Uterus (tissue), 4 donors: ENCODE results near the gene BTF3L4. TPM values are rescaled to one million over a fixed set of nuclear protein-coding genes. Genes with fewer than 3 reads are reported as not detected.
A peak's percentile ranks its signal among the peaks of the same experiment; 100 is the strongest.
"Not testable (repeated sequence)": the region's sequence is repeated elsewhere in the genome, so short reads cannot be mapped to it uniquely, and the experiment has no call there.

Experiments used
- DNase-seq, 2 donors: peaks; one replicate each; pipeline ENCODE4 v3.0.0-alpha.2; 2019 to 2020
- H3K27ac ChIP-seq, 2 donors: fragments of 200-600 bp; sonication (generic); 1 replicate in 1 of 2; 2 replicates in 1 of 2; pipeline ENCODE4 v1.5.1; 2016 to 2018
- H3K27me3 ChIP-seq, 2 donors: fragments of 200-600 bp; sonication (generic); one replicate each; pipeline ENCODE4 v1.5.1; 2018 to 2019; ENCODE audit warnings: control low read depth in 1 of 2
- H3K36me3 ChIP-seq, 2 donors: fragments of 200-600 bp; sonication (generic); one replicate each; pipeline ENCODE4 v1.5.1; 2019; ENCODE audit warnings: control low read depth in 1 of 2
- H3K4me1 ChIP-seq, 2 donors: fragments of 200-600 bp; sonication (generic); one replicate each; pipeline ENCODE4 v1.5.1; 2018 to 2019; ENCODE audit warnings: control low read depth in 1 of 2
- H3K4me3 ChIP-seq, 2 donors: fragments of 200-600 bp; sonication (generic); 1 replicate in 1 of 2; 2 replicates in 1 of 2; pipeline ENCODE4 v1.5.1; 2018 to 2019; ENCODE audit warnings: mild to moderate bottlenecking in 1 of 2
- H3K9me3 ChIP-seq, 2 donors: fragments of 200-600 bp; sonication (generic); one replicate each; pipeline ENCODE4 v1.5.1; 2019; ENCODE audit warnings: control low read depth in 1 of 2
- CTCF ChIP-seq, 4 experiments: fragments of 200-600 bp in 2 of 4; fragments of 450-650 bp in 2 of 4; sonication (generic) in 2 of 4; IDR thresholded peaks; one replicate each; pipeline ENCODE4 v1.5.1; 2016 to 2019; ENCODE audit warnings: antibody characterized with exemption in 4 of 4, mild to moderate bottlenecking in 2 of 4, moderate library complexity in 1 of 4
- POLR2A ChIP-seq, 2 donors: fragments of 450-650 bp; IDR thresholded peaks; one replicate each; pipeline ENCODE4 v1.6.1; 2016; ENCODE audit warnings: antibody characterized with exemption in 2 of 2, mild to moderate bottlenecking in 1 of 2, moderate library complexity in 1 of 2
- intact Hi-C: fragments of 100-400 bp; cut with DNase I; formaldehyde crosslinking; loops from one replicate; pipeline ENCODE4 v1.15.1; 2023; ENCODE audit warnings: low total_unique reads
- total RNA-seq, 4 donors: library from RNA; depleted of rRNA in 3 of 4; stranded (reverse); fragments of >200 nt in 3 of 4; gene quantifications; one replicate each; pipeline versions ENCODE4 v1.1.0 to v1.2.4, GENCODE V29; 2014 to 2023
- donor health status: DM: yes; HTN: yes; CAD: no.

BTF3L4 gene
- total RNA-seq, 4 donors from 2014 or later: 4.9 to 105 (median 70.8) TPM

- Histone ChIP-seq H3K36me3 (no peaks in the 10 kb centered on the region), H3K4me1 (no peaks in the 10 kb centered on the region), H3K4me3 (no peak overlapping the region), H3K27me3 (no peaks in the 10 kb centered on the region), H3K9me3 (no peaks in the 10 kb centered on the region), H3K27ac (no peak overlapping the region)
- no peak for DNase-seq
- TF ChIP-seq CTCF (IDR thresholded peaks at IDR 0.05): no peak
- TF ChIP-seq POLR2A (IDR thresholded peaks at IDR 0.05): no peak
- intact Hi-C loops: no loop called here
These were observed 29.8 kb upstream of the BTF3L4 start for GRCh38 chr1:52026278-52026677.

GRCh38 chr1:52028328-52028727 is 27.8 kb upstream of the BTF3L4 start:
- Histone ChIP-seq H3K27ac (no peak overlapping the region), H3K27me3 (no peaks in the 10 kb centered on the region), H3K4me1 (peaks cover 0 to 7% of the 10 kb centered on the region in 2 donors), H3K36me3 (no peaks in the 10 kb centered on the region), H3K9me3 (no peaks in the 10 kb centered on the region), H3K4me3 (no peak overlapping the region)
- intact Hi-C loops: no loop called here
- DNase-seq: no peak
- no peak for TF ChIP-seq CTCF (IDR thresholded peaks at IDR 0.05)
- no peak for TF ChIP-seq POLR2A (IDR thresholded peaks at IDR 0.05)

GRCh38 chr1:52028839-52029238 is 27.3 kb upstream of the BTF3L4 start:
- H3K36me3 ChIP-seq, H3K4me1 ChIP-seq, H3K27me3 ChIP-seq, H3K4me3 ChIP-seq, intact Hi-C loops, DNase-seq, H3K27ac ChIP-seq, H3K9me3 ChIP-seq: not testable (repeated sequence)

DNA sequence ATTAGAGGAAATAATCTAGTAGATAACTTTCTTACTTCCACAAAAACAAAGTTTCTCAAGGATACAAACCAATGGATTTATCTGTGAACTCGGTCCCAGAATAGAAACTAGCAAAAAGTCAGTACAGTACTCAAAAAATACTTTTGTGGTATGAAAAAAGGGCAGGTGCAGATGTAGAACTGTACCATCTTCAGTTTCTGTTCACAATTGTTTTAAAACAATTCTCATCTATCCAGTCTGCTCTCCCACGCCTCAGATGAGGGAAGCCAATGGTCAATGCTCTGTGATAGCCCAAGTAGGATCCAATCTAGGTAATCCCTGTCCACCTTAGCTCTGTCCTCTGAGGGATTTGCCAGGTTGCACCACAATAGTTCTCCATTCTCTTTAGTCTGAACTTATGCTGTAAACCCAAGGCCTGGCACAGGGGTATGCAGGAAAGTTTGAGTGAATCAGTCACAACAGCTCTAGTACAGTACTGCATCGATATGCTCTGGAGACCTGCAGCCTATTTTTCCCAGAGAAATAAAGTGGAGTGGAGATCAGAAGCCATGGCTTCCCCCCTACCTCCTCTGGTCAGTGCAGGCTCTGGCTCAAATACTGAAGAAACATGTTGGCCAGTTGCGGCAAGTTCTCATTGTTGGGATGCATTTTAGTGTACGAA is 23.8 kb upstream of the BTF3L4 start:
- no peaks in the 10 kb centered on the region for H3K9me3 ChIP-seq
- no peaks in the 10 kb centered on the region for H3K36me3 ChIP-seq
- no peak overlapping the region for H3K27ac ChIP-seq
- H3K4me3 ChIP-seq: peak overlapping the region; percentile 72 to 81
- no peaks in the 10 kb centered on the region for H3K27me3 ChIP-seq
- TF ChIP-seq POLR2A (IDR thresholded peaks at IDR 0.05): no peak
- TF ChIP-seq CTCF (IDR thresholded peaks at IDR 0.05): no peak
- H3K4me1 ChIP-seq: peaks cover 0 to 7% of the 10 kb centered on the region in 2 donors
- no peak for DNase-seq
- intact Hi-C loops: no loop called here

DNA sequence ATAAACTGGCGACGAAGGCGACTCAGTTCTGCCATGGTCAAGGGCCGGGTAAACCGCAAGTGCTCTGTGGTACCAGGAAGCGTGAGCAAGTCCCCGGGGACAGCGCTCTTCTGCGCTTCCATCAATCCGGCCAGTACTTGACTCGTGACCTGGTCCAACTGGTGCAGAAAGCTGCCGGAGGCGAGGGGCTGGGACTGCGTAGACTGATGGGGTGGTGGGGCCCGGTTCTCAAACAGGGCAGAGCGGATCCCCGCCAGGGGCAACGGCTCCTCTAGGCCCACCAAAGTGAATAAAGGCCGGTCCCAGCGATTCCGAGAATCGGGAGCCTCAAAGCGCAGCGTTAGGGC is 23.3 kb upstream of the BTF3L4 start:
- no peaks in the 10 kb centered on the region for H3K27me3 ChIP-seq
- H3K27ac ChIP-seq: peak overlapping the region; percentile 75 to 82
- H3K36me3 ChIP-seq: no peaks in the 10 kb centered on the region
- peaks cover 0 to 7% of the 10 kb centered on the region in 2 donors for H3K4me1 ChIP-seq
- H3K4me3 ChIP-seq: peak overlapping the region; percentile 72 to 81
- TF ChIP-seq POLR2A (IDR thresholded peaks at IDR 0.05) (no peak), CTCF (IDR thresholded peaks at IDR 0.05) (no peak)
- intact Hi-C loops: no loop called here
- peak; percentile 19 to 25 for DNase-seq
- no peaks in the 10 kb centered on the region for H3K9me3 ChIP-seq
